Suppressor macrophage (primary cell): ENCODE measurements around the gene SLC38A1.
A peak's percentile ranks its signal among the peaks of the same experiment; 100 is the strongest.
"Not testable (repeated sequence)": the region's sequence is repeated elsewhere in the genome, so short reads cannot be mapped to it uniquely, and the experiment has no call there.

Source experiments
- DNase-seq, 4 experiments: peaks; one replicate each; pipeline ENCODE4 v3.0.0-alpha.2; 2020 to 2022

The SLC38A1 gene

GRCh38 chr12:46206471-46206870, 62.4 kb downstream of the SLC38A1 start:
- no peak for DNase-seq

- peak in 2 of 4 experiments; percentile 20 to 42 for DNase-seq
Measured at GRCh38 chr12:46205294-46205693, 63.5 kb downstream of the SLC38A1 start.

- no peak for DNase-seq
Measured at GRCh38 chr12:46201284-46201789, 67.5 kb downstream of the SLC38A1 start.

- DNase-seq, result no peak
Measured at GRCh38 chr12:46200551-46200950, 68.3 kb downstream of the SLC38A1 start.

DNA sequence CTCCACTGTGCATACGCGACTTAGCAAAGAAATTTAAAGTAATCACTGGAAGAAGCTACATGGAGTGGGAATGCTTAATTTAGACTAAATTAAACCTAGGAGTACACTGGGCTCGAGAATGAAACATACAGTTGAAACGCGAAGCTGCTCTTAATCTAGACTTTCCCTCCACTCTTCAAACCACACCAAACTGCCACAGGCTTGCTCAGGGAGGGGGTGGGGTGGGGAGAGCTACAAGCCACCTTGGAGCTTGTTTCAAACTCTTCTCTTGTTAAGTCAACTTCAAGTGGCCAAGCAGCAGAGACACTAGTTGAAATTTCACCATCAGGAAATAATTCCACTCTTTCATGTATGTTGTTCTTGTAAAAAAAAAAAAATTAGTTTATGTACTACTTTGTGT, 69.9 kb downstream of the SLC38A1 start:
- DNase-seq, result no peak

DNA sequence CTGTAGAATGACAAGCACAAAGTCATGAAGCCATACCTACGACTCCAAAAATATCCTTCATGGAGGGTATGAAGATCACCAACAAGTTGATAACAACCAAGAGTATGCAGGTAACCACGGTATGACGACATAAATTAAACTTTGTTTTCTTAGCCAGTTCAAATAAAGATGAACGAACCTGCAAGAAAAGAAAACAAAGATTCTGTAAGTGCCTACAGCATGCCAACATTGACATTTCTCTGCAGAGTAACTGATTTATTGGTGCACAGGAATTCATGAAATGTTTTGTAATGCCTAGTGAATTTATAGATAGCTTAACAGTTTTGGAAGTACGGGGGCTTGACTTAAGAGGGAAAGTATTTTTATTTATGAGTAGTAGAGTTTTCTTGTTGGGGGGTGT, 71.0 kb downstream of the SLC38A1 start:
- no peak for DNase-seq

GRCh38 chr12:46190533-46190932, 78.3 kb downstream of the SLC38A1 start:
- not testable (repeated sequence) for DNase-seq

DNA sequence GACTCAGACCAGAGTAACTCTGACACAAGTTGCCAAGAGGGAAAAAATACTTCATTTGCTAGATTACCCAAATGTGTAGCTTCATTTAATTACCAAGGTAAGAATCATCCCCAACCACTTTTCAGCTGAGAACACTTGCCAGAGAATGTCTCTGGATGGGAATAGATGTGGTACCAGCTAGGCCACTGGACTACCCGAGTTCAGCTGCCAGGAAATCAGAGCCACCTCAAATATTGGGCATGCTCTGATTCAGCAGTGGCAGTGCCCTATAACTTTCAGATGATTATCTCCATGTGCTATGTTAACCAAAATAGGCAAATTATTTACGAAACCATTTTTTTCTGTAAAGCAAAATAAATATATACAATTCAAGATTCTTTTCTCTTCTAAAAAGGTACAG, 80.7 kb downstream of the SLC38A1 start:
- DNase-seq, result no peak

DNA sequence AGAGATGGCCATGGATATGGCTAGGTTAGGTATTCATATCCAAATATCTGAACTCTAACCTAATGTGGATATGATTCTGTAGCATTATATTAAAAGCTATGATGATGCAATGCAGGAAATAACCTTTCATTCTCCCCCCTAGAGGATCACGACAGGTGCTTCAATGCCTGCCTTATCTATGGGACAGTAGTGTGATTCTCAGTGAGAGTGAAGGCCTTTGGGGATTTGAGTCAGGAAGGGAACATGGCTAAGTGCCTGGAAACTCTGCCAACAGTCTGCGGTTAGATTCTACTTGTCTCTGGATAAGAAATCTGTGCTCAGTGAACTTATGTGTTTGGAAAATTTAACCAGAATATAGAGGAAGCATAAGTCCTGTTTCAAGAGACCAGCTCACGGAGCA, 81.8 kb downstream of the SLC38A1 start:
- DNase-seq, result no peak

GRCh38 chr12:46186088-46186487, 82.8 kb downstream of the SLC38A1 start:
- no peak for DNase-seq

GRCh38 chr12:46185686-46186085, 83.2 kb downstream of the SLC38A1 start:
- no peak for DNase-seq

- no peak for DNase-seq
Measured at GRCh38 chr12:46184798-46185595, 83.8 kb downstream of the SLC38A1 start.

GRCh38 chr12:46183112-46183511, 85.7 kb downstream of the SLC38A1 start:
- DNase-seq, result no peak

DNA sequence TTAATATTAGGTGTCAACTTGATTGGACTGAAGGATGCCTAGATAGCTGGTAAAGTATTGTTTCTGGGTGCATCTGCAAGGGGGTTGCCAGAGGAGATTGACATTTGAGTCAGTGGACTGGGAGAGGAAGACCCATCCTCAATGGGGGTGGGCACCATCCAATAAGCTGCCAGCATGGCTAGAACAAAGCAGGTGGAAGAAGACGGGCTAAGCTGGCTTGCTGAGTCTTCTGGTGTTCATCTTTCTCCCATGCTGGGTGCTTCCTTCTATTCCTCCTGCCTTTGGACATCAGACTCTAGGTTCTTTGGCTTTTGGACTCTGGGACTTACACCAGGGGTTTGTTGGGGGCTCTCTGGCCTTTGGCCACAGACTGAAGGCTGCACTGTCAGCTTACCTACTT, 87.4 kb downstream of the SLC38A1 start:
- no peak for DNase-seq

DNA sequence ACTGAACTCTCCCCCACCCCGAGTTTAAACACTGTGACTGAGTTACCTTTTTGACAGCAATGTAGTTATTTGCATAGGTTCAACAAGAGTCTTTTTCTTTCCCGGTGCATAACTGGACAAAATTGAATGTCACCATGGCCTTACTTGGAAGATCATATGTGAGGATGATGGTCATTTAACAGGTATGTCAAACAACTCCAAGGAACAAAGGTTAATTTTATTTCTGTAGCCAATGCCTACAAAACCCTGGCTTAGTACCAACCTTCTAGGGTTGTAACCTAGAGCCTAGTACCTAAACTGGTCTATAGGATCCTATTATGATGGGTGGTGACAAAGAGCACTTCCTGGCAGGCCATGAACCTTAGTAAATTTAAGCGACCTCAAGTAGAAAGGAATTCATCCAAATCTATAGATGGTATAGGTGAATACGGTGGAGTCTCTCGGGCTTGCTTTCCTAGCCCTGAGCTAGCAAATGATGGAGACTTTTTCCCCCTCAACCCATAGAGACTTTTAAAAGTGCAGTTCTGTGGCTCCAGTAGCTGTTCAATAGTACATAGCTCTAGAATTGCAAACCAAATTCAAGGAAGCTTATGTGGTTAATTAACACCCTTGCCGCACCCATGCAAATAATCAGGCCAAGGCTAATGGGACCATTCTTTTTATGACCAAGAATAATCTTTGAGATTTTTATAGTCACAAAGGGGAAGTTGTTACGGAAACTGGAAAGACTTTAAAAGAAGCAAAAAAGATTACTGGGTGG, 89.0 kb downstream of the SLC38A1 start:
- no peak for DNase-seq

- DNase-seq, result no peak
Measured at GRCh38 chr12:46177837-46178608, 90.8 kb downstream of the SLC38A1 start.

DNA sequence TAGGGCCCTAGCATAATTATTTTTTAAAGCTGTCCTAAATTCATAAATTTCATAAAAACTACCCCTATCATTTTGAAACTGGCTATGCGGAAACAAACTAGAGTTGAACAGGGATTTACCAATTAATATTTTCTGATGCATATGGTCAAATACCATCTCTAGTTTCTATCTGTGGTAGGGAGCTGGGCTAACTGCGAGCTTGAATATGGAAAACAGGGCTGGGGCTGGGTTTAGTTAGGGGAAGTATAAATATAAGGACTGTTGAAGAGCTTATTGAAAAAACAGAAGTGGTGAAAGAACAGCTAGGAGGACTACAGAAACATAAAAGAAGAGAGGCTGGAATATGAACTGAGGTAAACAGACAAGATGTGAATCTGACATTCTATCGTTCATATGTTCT, 91.8 kb downstream of the SLC38A1 start:
- DNase-seq, result peak; percentile 25 to 68 (median 38)

DNA sequence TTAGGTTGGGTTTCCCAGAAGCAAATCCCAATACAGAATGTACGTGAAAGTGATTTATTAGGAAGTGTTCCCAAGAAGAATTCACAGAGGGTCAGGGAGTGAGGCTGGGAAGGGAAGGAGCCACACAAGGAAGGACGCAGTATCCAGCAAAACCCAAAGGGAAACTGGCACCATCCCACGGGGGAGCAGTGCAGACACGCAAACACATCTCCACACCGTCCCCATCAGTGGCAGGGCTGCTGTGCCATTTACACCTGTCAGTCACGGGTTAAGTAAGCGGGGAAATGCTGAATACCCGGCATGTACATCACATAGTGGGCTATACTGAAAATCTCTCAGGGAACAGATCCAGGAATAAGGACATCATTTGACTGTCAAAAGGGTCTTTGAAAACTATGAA, 93.9 kb downstream of the SLC38A1 start:
- no peak for DNase-seq

GRCh38 chr12:46174061-46174662, 94.7 kb downstream of the SLC38A1 start:
- DNase-seq, result peak; percentile 17 to 42 (median 25)

DNA sequence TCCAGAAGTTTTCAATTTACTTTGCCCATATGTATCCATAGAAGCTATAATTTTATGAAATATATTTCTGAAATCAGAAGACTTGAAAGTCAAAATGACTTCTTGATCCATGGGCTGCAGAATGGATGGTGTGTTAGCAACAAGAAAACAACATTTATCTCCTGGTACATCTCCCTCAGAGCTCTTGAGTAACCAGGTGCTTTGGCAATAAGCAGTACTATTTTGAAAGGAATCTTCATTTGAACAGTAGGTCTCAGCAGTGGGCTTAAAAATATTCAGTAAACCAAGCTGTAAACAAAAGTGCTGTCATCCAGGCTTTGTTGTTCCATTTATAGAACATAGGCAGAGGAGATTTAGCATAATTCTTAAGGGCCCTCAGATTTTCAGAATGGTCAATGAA, 100.4 kb downstream of the SLC38A1 start:
- DNase-seq, result no peak

GRCh38 chr12:46167412-46167811, 101.4 kb downstream of the SLC38A1 start:
- no peak for DNase-seq

- no peak for DNase-seq
Measured at GRCh38 chr12:46165191-46165590, 103.7 kb downstream of the SLC38A1 start.
